ENCODE results near the gene HAAO.

- TF ChIP-seq POLR2A (IDR thresholded peaks at IDR 0.05) (no peak), CTCF (IDR thresholded peaks at IDR 0.05) (no peak), EP300 (IDR thresholded peaks at IDR 0.05; ENCODE audit: low read depth) (no peak), POLR2AphosphoS5 (IDR thresholded peaks at IDR 0.05) (no peak)
Observed at GRCh38 chr2:42792087-42792582, 248 bp downstream of the HAAO start.

Measured in transverse colon (tissue), 4 donors.